Body of pancreas (tissue), 4 donors: ENCODE results near the gene DNAJC13.

ENCODE experiments used
- CTCF ChIP-seq, 7 experiments: fragments of 450-650 bp in 4 of 7; fragments of 200-600 bp in 3 of 7; sonication (generic) in 3 of 7; IDR thresholded peaks; one replicate each; pipeline ENCODE4 v1.5.1; 2016 to 2019; ENCODE audit warnings: antibody characterized with exemption in 7 of 7
- POLR2A ChIP-seq, 3 donors: fragments of 450-650 bp; IDR thresholded peaks; one replicate each; pipeline ENCODE4 v1.6.1; 2016; ENCODE audit warnings: antibody characterized with exemption in 3 of 3, mild to moderate bottlenecking in 2 of 3

- TF ChIP-seq CTCF (IDR thresholded peaks at IDR 0.05): no peak
- TF ChIP-seq POLR2A (IDR thresholded peaks at IDR 0.05): no peak
These were observed 95.8 kb downstream of the DNAJC13 start for GRCh38 chr3:132513057-132513456.
